GM18873 (cell line): Measurements from ENCODE around the gene KRT78.
"Not testable (repeated sequence)": the region's sequence is repeated elsewhere in the genome, so short reads cannot be mapped to it uniquely, and the experiment has no call there.

Source experiments
- ATAC-seq: cut with Tn5 transposase; IDR thresholded peaks from one replicate; pipeline ENCODE4 v1.9.1; 2021; ENCODE audit warnings: mild to moderate bottlenecking, moderate library complexity, moderate number of reproducible peaks; ENCODE audit not compliant: unreplicated experiment, low FRiP score

KRT78 gene

GRCh38 chr12:52848661-52849255, at the start of gene KRT78:
Gene KRT78 (minus strand): TSS chr12:52848994. CDS start chr12:52848930, 64 bp downstream.
- ATAC-seq = no peak

- ATAC-seq = no peak
These were observed 47.7 kb upstream of the KRT78 start for GRCh38 chr12:52896190-52897100.

GRCh38 chr12:52895726-52896189, 47.0 kb upstream of the KRT78 start:
- ATAC-seq = no peak

GRCh38 chr12:52892974-52893373, 44.2 kb upstream of the KRT78 start:
- no peak for ATAC-seq

GRCh38 chr12:52892207-52892852, 43.5 kb upstream of the KRT78 start:
- no peak for ATAC-seq

- no peak for ATAC-seq
These were observed 42.2 kb upstream of the KRT78 start for GRCh38 chr12:52891044-52891443.

GRCh38 chr12:52890417-52890816, 41.6 kb upstream of the KRT78 start:
- no peak for ATAC-seq

- no peak for ATAC-seq
These were observed 35.9 kb upstream of the KRT78 start for GRCh38 chr12:52884526-52885293.

GRCh38 chr12:52880499-52880898, 31.7 kb upstream of the KRT78 start:
- ATAC-seq = not testable (repeated sequence)

GRCh38 chr12:52879394-52880351, 30.9 kb upstream of the KRT78 start:
- ATAC-seq = no peak

GRCh38 chr12:52878507-52879393, 30.0 kb upstream of the KRT78 start:
- ATAC-seq = no peak

- no peak for ATAC-seq
These were observed 28.4 kb upstream of the KRT78 start for GRCh38 chr12:52877242-52877641.

GRCh38 chr12:52876372-52876771, 27.6 kb upstream of the KRT78 start:
- ATAC-seq = no peak

- ATAC-seq = no peak
These were observed 26.0 kb upstream of the KRT78 start for GRCh38 chr12:52874573-52875435.

- no peak for ATAC-seq
These were observed 25.2 kb upstream of the KRT78 start for GRCh38 chr12:52873832-52874572.

GRCh38 chr12:52873513-52873831, 24.7 kb upstream of the KRT78 start:
- ATAC-seq = no peak
